IPS-NIHi7 (cell line): ENCODE results near the gene MAML2.

ENCODE experiments used
- DNase-seq: peaks from one replicate; pipeline ENCODE4 v3.0.0; 2012; ENCODE audit warnings: mixed read lengths; ENCODE audit errors: extremely low spot score

MAML2 gene

GRCh38 chr11:96342961-96343711 is at the start of gene MAML2:
Gene MAML2, minus strand, starts transcription at chr11:96343195. Its CDS starts 1,300 bp downstream, at chr11:96341895.
- peak; percentile 99 for DNase-seq

GRCh38 chr11:96391698-96392307 is 48.8 kb upstream of the MAML2 start:
- no peak for DNase-seq

- DNase-seq, result peak; percentile 20
Measured at GRCh38 chr11:96390488-96390792, 47.4 kb upstream of the MAML2 start.

GRCh38 chr11:96389720-96390487 is 46.9 kb upstream of the MAML2 start, which contains the start of the genes CCDC82 and JRKL:
Gene CCDC82, minus strand, starts transcription at chr11:96389912. Its CDS starts 5,165 bp downstream, at chr11:96384747.
Gene JRKL, plus strand, starts transcription at chr11:96390013. Its CDS starts 637 bp downstream, at chr11:96390650.
- peak; percentile 97 for DNase-seq

GRCh38 chr11:96388891-96389719 is 46.1 kb upstream of the MAML2 start:
- DNase-seq, result peak; percentile 72

GRCh38 chr11:96385187-96385586 is 42.2 kb upstream of the MAML2 start:
- no peak for DNase-seq

- no peak for DNase-seq
Measured at GRCh38 chr11:96384156-96384555, 41.2 kb upstream of the MAML2 start.

- DNase-seq, result no peak
Measured at GRCh38 chr11:96376796-96377195, 33.8 kb upstream of the MAML2 start.

- no peak for DNase-seq
Measured at GRCh38 chr11:96373826-96374225, 30.8 kb upstream of the MAML2 start.

- no peak for DNase-seq
Measured at GRCh38 chr11:96367342-96367741, 24.3 kb upstream of the MAML2 start.

GRCh38 chr11:96366024-96366423 is 23.0 kb upstream of the MAML2 start:
- no peak for DNase-seq

- no peak for DNase-seq
Measured at GRCh38 chr11:96365493-96365892, 22.5 kb upstream of the MAML2 start.

- no peak for DNase-seq
Measured at GRCh38 chr11:96361778-96362177, 18.8 kb upstream of the MAML2 start.

GRCh38 chr11:96358321-96358720 is 15.3 kb upstream of the MAML2 start:
- no peak for DNase-seq

GRCh38 chr11:96357794-96358193 is 14.8 kb upstream of the MAML2 start:
- no peak for DNase-seq

GRCh38 chr11:96356848-96357247 is 13.9 kb upstream of the MAML2 start:
- DNase-seq, result no peak

GRCh38 chr11:96342014-96342960 is 708 bp downstream of the MAML2 start:
- DNase-seq, result no peak

- no peak for DNase-seq
Measured at GRCh38 chr11:96341211-96342013, 1.6 kb downstream of the MAML2 start.

- DNase-seq, result no peak
Measured at GRCh38 chr11:96340555-96340885, 2.5 kb downstream of the MAML2 start.
